HG03354 (cell line): ENCODE measurements around the gene GJB3.
"Not testable (repeated sequence)": the region's sequence is repeated elsewhere in the genome, so short reads cannot be mapped to it uniquely, and the experiment has no call there.

Experiments used
- ATAC-seq: cut with Tn5 transposase; IDR thresholded peaks from one replicate; pipeline ENCODE4 v1.9.1; 2021; ENCODE audit warnings: mild to moderate bottlenecking; ENCODE audit not compliant: unreplicated experiment, poor library complexity, severe bottlenecking

The GJB3 gene

GRCh38 chr1:34810781-34811180 lies 29.8 kb downstream of the GJB3 start:
- ATAC-seq = not testable (repeated sequence)

DNA sequence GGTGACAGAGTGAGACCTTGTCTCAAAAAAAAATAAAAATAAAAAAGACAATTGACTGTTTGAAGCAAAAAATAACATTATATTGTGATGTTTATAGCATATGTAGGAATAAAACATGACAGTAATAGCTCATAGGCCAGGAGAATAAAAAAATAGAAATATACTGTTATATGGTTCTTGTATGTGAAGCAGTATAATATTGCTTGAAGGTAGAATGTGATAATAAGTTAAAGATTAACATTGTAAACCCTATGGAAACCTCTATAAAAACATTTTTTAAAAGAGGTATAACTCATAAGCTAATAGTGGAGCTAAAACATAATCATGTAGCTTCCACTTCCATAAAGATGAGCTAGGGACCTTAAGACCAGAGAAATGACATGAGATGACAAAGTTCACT lies 35.3 kb downstream of the GJB3 start:
- ATAC-seq = no peak

DNA sequence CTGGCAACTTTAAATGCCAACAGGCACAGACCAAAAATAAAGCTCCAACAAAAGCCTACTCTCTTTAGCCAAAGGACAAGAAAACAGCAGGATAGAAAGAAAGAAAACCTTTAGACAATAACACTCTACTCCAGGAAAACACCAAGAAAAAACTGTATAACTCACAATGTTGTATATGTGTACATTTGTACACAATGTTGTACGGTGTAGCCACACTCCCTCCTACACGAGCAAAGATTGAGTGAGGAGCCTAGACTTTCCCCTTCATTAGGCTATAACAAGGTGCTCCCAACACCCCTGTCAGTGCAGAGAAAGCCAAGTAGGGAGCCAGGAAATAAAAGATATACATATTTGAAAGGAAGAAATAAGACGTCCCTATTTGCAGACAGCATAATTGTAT lies 35.8 kb downstream of the GJB3 start:
- no peak for ATAC-seq

DNA sequence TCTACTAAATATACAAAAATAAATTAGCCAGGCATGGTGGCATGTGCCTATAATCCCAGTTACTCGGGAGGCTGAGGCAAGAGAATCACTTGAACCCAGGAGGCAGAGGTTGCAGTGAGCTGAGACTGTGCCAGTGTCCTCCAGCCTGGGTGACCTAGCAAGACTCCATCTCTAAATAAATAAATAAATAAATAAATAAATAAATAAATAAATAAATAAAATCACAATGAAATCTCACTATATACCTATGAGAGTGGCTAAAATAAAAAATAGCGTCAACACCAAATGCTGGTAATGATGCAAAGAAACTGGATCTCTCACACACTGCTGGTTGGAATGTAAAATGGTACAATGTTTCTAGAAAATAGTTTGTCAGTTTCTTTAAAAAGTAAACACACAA lies 37.8 kb downstream of the GJB3 start:
- not testable (repeated sequence) for ATAC-seq

GRCh38 chr1:34822202-34822601 lies 41.2 kb downstream of the GJB3 start:
- no peak for ATAC-seq

DNA sequence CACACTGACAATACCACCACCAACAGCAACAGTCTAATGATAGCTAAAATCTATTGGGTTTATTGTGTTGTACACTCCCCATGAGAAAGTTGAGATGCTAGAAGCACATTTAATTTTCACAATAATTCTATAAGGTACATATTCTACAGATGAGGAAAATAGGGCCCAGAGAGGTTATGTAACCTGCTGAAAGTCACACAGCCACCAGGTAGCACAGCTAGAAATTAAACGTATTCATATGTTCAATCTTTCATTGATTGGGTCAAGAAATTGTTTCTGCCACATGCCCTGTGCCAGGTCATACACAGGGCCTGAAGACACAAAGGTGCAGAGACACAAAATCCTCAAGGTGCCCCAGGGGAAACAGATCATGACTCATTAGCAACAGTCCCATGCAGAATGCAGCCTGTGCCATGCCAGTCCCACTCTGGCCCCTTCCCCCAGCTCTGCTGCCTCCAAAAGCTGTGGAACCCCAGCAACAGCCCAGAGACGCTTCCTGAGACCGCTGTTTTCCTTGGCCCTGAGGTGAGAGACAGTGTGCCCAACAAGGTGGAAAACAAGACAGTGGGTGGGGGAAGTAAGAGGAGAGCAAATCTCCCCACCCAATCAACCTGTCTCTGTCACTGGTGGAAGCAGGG lies 43.9 kb downstream of the GJB3 start:
- no peak for ATAC-seq

- no peak for ATAC-seq
Observed at GRCh38 chr1:34825455-34826091, 44.6 kb downstream of the GJB3 start.

DNA sequence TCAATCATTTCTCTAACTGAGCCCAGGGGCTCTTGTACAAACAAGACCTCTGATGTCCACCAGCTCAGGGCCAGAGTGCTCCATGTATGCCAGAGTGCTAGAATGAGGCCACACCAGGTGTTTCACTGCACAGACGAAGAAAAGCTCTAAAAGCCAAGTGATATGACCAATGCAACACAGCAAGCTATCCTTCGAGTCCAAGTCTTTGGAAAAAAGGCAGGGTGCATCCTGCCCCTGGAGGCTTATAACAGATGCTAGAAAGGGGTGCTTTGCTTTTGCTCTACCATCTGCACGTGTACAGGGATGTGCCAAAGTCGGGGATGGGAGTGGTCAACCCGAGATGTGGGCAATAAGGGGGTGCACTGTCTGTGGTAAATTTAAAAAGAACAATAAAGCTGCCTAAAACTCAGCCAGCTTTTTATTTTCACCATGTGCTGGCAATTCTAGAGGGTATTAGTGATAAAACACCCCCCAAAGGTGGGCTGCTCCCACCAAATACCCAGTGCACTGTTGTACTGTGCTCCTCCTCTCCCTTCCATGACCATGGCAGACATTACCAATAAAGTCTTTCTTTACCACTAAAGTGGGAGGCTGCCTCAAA lies 46.4 kb downstream of the GJB3 start:
- ATAC-seq = no peak

DNA sequence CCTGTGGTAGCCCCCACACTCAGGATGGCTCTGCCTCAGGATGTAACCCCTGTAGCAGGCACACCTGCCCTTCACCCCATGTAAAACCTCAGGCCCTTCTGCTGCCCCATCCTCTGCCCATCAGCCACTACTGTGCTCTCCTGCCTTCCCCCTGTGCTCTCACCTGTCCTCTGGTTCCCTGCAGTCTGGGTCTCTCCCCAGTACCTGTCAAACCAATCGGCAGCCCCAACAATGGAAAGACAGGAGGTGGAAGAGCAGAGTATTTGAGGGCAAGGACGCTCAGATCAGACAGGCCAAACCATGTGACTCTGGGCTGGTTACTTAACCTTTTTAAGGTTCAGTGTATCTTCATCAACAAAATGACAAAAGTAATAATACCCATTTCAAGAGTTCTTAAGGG lies 47.6 kb downstream of the GJB3 start:
- ATAC-seq = no peak

DNA sequence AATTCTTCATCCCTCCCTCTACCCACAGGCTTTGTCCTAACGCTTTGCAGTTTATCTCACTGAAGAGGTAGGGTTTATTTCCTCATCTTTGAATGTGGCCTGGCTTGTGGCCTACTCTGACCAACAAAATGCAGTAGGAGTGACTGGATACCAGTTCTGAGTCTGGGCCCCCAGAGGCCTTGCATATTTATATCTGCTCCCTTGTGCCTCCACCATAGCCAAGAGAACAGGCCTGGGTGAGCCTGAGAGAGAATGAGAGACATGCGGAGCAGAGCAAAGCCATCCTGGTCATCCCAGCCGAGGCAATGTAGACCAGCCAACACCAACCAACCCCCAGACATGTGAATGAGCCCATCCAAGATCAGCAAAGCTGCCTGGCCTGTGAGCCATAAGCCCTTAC lies 48.2 kb downstream of the GJB3 start:
- ATAC-seq = no peak

DNA sequence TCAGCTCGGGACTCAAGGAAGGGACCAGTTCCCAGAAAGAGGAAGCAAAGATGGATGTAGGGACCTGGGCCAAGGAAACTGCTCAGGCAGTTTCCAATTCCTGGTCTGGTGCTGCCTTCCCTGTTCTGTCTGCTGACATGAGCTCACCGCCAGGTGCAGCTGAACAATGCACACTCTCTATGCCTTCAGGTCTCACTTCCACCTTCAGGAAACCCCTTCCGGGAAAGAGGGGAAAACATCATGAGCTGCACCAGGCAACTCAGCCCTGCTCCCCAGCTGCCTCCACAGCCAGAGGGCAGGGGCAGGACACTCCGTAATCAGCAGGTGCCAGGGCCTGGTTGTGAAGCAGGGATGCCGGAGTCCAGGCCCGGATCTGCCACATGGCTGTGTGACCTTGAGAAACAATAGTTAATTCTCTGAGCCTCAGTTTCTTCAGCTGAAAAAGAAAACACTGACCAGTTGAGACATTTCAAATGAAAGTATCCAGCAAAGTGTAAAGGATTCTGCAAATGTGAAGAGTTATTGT lies 50.8 kb downstream of the GJB3 start:
- ATAC-seq = no peak

DNA sequence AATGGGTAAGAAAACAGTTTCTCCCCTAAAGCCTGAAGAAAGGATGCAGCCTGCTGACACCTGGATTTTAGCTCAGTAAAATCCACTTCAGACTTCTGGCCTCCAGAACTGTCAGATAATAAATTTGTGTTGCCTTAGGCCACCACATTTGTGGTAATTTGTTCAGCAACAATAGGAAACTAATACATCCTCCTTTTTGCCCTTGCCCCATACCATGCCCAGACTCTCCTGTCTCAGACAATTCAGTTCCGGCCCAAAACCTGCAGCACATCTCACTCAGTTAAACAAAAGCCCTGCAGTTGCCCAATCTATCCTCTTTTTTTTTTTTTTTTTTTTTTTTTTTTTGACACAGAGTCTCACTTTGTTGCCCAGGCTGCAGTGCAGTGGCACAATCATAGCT lies 52.7 kb downstream of the GJB3 start:
- ATAC-seq = no peak
